OCI-LY7 (cell line): Measurements from ENCODE around the gene PACS1.

Experiments
- EZH2phosphoT487 ChIP-seq: fragments of 200-600 bp; sonication (generic); IDR thresholded peaks from 2 replicates; pipeline ENCODE4 v1.6.1; 2018; ENCODE audit warnings: low read depth, borderline replicate concordance, mild to moderate bottlenecking, mixed run types, antibody characterized with exemption, low read length, moderate library complexity, mixed read lengths
- TF ChIP-seq, protein P1 (sequence below): fragments of 200-600 bp; sonication (generic); conservative IDR thresholded peaks from 2 replicates; pipeline ENCODE4 v1.5.1; 2014; ENCODE audit warnings: mild to moderate bottlenecking, antibody characterized with exemption, low read length, moderate library complexity, mixed read lengths

GRCh38 chr11:66067640-66068039 lies 2.4 kb upstream of the PACS1 start:
- TF ChIP-seq, protein P1, sequence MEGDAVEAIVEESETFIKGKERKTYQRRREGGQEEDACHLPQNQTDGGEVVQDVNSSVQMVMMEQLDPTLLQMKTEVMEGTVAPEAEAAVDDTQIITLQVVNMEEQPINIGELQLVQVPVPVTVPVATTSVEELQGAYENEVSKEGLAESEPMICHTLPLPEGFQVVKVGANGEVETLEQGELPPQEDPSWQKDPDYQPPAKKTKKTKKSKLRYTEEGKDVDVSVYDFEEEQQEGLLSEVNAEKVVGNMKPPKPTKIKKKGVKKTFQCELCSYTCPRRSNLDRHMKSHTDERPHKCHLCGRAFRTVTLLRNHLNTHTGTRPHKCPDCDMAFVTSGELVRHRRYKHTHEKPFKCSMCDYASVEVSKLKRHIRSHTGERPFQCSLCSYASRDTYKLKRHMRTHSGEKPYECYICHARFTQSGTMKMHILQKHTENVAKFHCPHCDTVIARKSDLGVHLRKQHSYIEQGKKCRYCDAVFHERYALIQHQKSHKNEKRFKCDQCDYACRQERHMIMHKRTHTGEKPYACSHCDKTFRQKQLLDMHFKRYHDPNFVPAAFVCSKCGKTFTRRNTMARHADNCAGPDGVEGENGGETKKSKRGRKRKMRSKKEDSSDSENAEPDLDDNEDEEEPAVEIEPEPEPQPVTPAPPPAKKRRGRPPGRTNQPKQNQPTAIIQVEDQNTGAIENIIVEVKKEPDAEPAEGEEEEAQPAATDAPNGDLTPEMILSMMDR = no peak
- TF ChIP-seq EZH2phosphoT487 = no peak
